B cell (primary cell): ENCODE measurements around the gene HTR4. TPM values are rescaled to one million over a fixed set of nuclear protein-coding genes. Genes with fewer than 3 reads are reported as not detected.

Experiments
- ATAC-seq: fragments of 200-7000 bp; cut with Tn5 transposase; one replicate; pipeline ENCODE4 v1.10.0; 2021; ENCODE audit warnings: low read depth, mild to moderate bottlenecking, moderate number of reproducible peaks, moderate library complexity
- CTCF ChIA-PET: fragments of 350-600 bp; sonication (Branson Sonifier 250); formaldehyde crosslinking; loops from one replicate; lab custom pipeline; 2021; ENCODE audit warnings: antibody characterized with exemption, inconsistent platforms; lab: Charles Lee
- POLR2A ChIA-PET: fragments of 350-600 bp; sonication (Branson Sonifier 250); formaldehyde crosslinking; loops from one replicate; lab custom pipeline; 2021; ENCODE audit warnings: antibody characterized with exemption; lab: Charles Lee
- DNase-seq: peaks from one replicate; pipeline ENCODE4 v3.0.0; 2013
- H2AFZ ChIP-seq: 2 replicates; pipeline ENCODE4 v1.6.1; 2012; ENCODE audit warnings: mild to moderate bottlenecking, low read depth, low read length; ENCODE audit not compliant: insufficient read depth, poor library complexity, severe bottlenecking
- H3K27ac ChIP-seq, 2 donors: 1 replicate in 1 of 2; 2 replicates in 1 of 2; pipeline ENCODE4 v1.5.1; 2012 to 2013; ENCODE audit warnings: low read length in 2 of 2, mild to moderate bottlenecking in 2 of 2, moderate library complexity in 1 of 2
- H3K27me3 ChIP-seq, 4 experiments: fragments of 200-600 bp in 1 of 4; sonication (generic) in 1 of 4; replicated peaks in 1 of 4; 1 replicate in 2 of 4; 2 replicates in 2 of 4; pipeline versions ENCODE4 v1.6.1 to v1.7.0; 2013 to 2016; ENCODE audit warnings: low read length in 3 of 4, mild to moderate bottlenecking in 2 of 4, mixed read lengths in 1 of 4, moderate library complexity in 1 of 4; ENCODE audit not compliant: insufficient read depth in 4 of 4, control insufficient read depth in 3 of 4; ENCODE audit errors: control extremely low read depth in 1 of 4
- H3K36me3 ChIP-seq, 2 experiments: replicated peaks in 1 of 2; 1 replicate in 1 of 2; 2 replicates in 1 of 2; pipeline versions ENCODE4 v1.6.1 to v1.7.1; 2013; ENCODE audit warnings: low read length in 1 of 2; ENCODE audit not compliant: insufficient read depth in 2 of 2, control insufficient read depth in 1 of 2; ENCODE audit errors: control extremely low read depth in 1 of 2, extremely low read depth in 1 of 2
- H3K4me1 ChIP-seq, 2 donors: fragments of 200-600 bp in 1 of 2; sonication (generic) in 1 of 2; 1 replicate in 1 of 2; 2 replicates in 1 of 2; pipeline versions ENCODE4 v1.5.1 to v1.6.1; 2013 to 2017; ENCODE audit warnings: low read length in 2 of 2; ENCODE audit not compliant: control insufficient read depth in 2 of 2, insufficient read depth in 2 of 2
- H3K4me2 ChIP-seq: replicated peaks from 2 replicates; pipeline ENCODE3; 2012; ENCODE audit warnings: mild to moderate bottlenecking, low read depth, low read length; ENCODE audit not compliant: poor library complexity, severe bottlenecking
- H3K4me3 ChIP-seq, 5 experiments: fragments of 200-600 bp in 1 of 5; sonication (generic) in 1 of 5; 1 replicate in 3 of 5; 2 replicates in 2 of 5; pipeline versions ENCODE4 v1.5.1 to v1.7.0; 2011 to 2016; ENCODE audit warnings: low read length in 4 of 5, mild to moderate bottlenecking in 4 of 5, low read depth in 2 of 5, control low read depth in 1 of 5, moderate library complexity in 1 of 5; ENCODE audit not compliant: insufficient read depth in 1 of 5; ENCODE audit errors: control extremely low read depth in 1 of 5, extremely low read depth in 1 of 5
- H3K79me2 ChIP-seq: fragments of 200-600 bp; sonication (generic); one replicate; pipeline ENCODE4 v1.6.0; 2016; ENCODE audit warnings: low read length; ENCODE audit not compliant: control insufficient read depth, insufficient read depth
- H3K9ac ChIP-seq: fragments of 200-600 bp; sonication (generic); 2 replicates; pipeline ENCODE4 v1.6.1; 2017; ENCODE audit warnings: mild to moderate bottlenecking, low read length, moderate library complexity
- H3K9me3 ChIP-seq, 3 donors: one replicate each; pipeline versions ENCODE4 v1.6.1 to v1.7.1; 2013; ENCODE audit warnings: low read length in 2 of 3; ENCODE audit not compliant: control insufficient read depth in 2 of 3, insufficient read depth in 1 of 3; ENCODE audit errors: control extremely low read depth in 1 of 3
- H4K20me1 ChIP-seq: 2 replicates; pipeline ENCODE4 v1.6.0; 2012; ENCODE audit warnings: mild to moderate bottlenecking, low read length; ENCODE audit not compliant: insufficient read depth, control insufficient read depth, poor library complexity, severe bottlenecking
- H3K27ac Mint-ChIP-seq: one replicate; pipeline ENCODE4 v1.8.0; 2021; ENCODE audit warnings: mixed read lengths
- H3K27me3 Mint-ChIP-seq: one replicate; pipeline ENCODE4 v1.8.0; 2021; ENCODE audit warnings: mixed read lengths
- H3K4me1 Mint-ChIP-seq: one replicate; pipeline ENCODE4 v1.8.0; 2021; ENCODE audit warnings: mixed read lengths
- H3K4me3 Mint-ChIP-seq: one replicate; pipeline ENCODE4 v1.8.0; 2021; ENCODE audit warnings: mixed read lengths
- H3K9me3 Mint-ChIP-seq: one replicate; pipeline ENCODE4 v1.8.0; 2022; ENCODE audit warnings: mixed read lengths; ENCODE audit not compliant: insufficient read depth
- CTCF ChIP-seq: fragments of 200-600 bp; IDR thresholded peaks from one replicate; pipeline ENCODE4 v1.8.0; 2022; ENCODE audit warnings: antibody characterized with exemption, mild to moderate bottlenecking
- EZH2 ChIP-seq: IDR thresholded peaks from 2 replicates; pipeline ENCODE4 v1.6.1; 2012; ENCODE audit warnings: borderline replicate concordance, low read depth, mild to moderate bottlenecking, moderate library complexity, low read length; ENCODE audit not compliant: insufficient read depth, poor library complexity, severe bottlenecking
- WGBS: methylation state at CpG from one replicate; pipeline ENCODE4 v1.1.5; 2013; ENCODE audit warnings: missing lambda C conversion rate; ENCODE audit not compliant: insufficient coverage; 5-methylcytosine and 5-hydroxymethylcytosine counted together
- intact Hi-C: fragments of 100-400 bp; cut with micrococcal nuclease; formaldehyde crosslinking; loops from one replicate; pipeline ENCODE4 v1.10.0; 2022
- polyA minus RNA-seq: library from RNA; depleted of rRNA, polyadenylated mRNA; stranded (reverse); fragments of >200 nt; gene quantifications from 2 replicates; pipeline ENCODE4 v1.2.3, GENCODE V29; 2012
- polyA plus RNA-seq: library from polyadenylated mRNA; depleted of rRNA; stranded (reverse); fragments of >200 nt; gene quantifications from 2 replicates; pipeline ENCODE4 v1.2.3, GENCODE V29; 2012
- total RNA-seq, 2 donors: library from RNA; stranded (reverse); fragments of 120-200 nt in 1 of 2; gene quantifications; 1 replicate in 1 of 2; 2 replicates in 1 of 2; pipeline versions ENCODE4 v1.2.3 to v1.2.4, GENCODE V29; 2013 to 2022

The HTR4 gene
- total RNA-seq (not detected in 2 replicates), polyA plus RNA-seq (not detected in 2 replicates), polyA minus RNA-seq (not detected in 2 replicates)
- 0.14 TPM for total RNA-seq (2013)

GRCh38 chr5:148653836-148654781 lies at the start of gene HTR4:
Gene HTR4 (minus strand): TSS chr5:148654527. CDS start chr5:148637014, 17,513 bp downstream.
- DNase-seq (no peak), ATAC-seq (no peak)
- ChIA-PET CTCF (no interaction called here), POLR2A (no interaction called here)
- Histone ChIP-seq H3K9ac (no peak within 1 kb of the TSS), H4K20me1 (no peaks in the 10 kb centered on the region), H3K4me3 (no peak within 1 kb of the TSS), H3K4me1 (no peaks in the 10 kb centered on the region), H3K79me2 (no peaks in the 10 kb centered on the region), H3K36me3 (no peaks in the 10 kb centered on the region), H3K27ac (no peak within 1 kb of the TSS), H3K9me3 (no peaks in the 10 kb centered on the region), H3K27me3 (peaks cover 0 to 22% (median 1%) of the 10 kb centered on the region in 4 experiments), H3K4me2 (no peak within 1 kb of the TSS), H2AFZ (no peak within 1 kb of the TSS)
- H3K4me1 Mint-ChIP-seq = no peaks in the 10 kb centered on the region
- no peak within 1 kb of the TSS for H3K27ac Mint-ChIP-seq
- 11% methylated on average over 68 of the region's 72 CpGs for WGBS
- peaks cover 45% of the 10 kb centered on the region for H3K27me3 Mint-ChIP-seq
- intact Hi-C loops = no loop called here
- no peaks in the 10 kb centered on the region for H3K9me3 Mint-ChIP-seq
- no peak for TF ChIP-seq CTCF
- H3K4me3 Mint-ChIP-seq = no peak within 1 kb of the TSS

GRCh38 chr5:148702019-148702596 lies 47.8 kb upstream of the HTR4 start:
- ChIA-PET POLR2A (no interaction called here), CTCF (no interaction called here)
- H3K27ac Mint-ChIP-seq = no peak overlapping the region
- Histone ChIP-seq H2AFZ (no peak overlapping the region), H4K20me1 (no peaks in the 10 kb centered on the region), H3K4me2 (no peak overlapping the region), H3K4me3 (no peak overlapping the region), H3K79me2 (no peaks in the 10 kb centered on the region), H3K36me3 (no peaks in the 10 kb centered on the region), H3K4me1 (no peaks in the 10 kb centered on the region), H3K27ac (no peak overlapping the region), H3K9me3 (peaks cover 0 to 4% (median 0%) of the 10 kb centered on the region in 3 donors), H3K9ac (no peak overlapping the region), H3K27me3 (peaks cover 0 to 3% (median 0%) of the 10 kb centered on the region in 4 experiments)
- no peaks in the 10 kb centered on the region for H3K4me1 Mint-ChIP-seq
- H3K9me3 Mint-ChIP-seq = peaks cover 4% of the 10 kb centered on the region
- DNase-seq (no peak), ATAC-seq (no peak)
- no peak overlapping the region for H3K4me3 Mint-ChIP-seq
- intact Hi-C loops = no loop called here
- H3K27me3 Mint-ChIP-seq = peaks cover 21% of the 10 kb centered on the region
- TF ChIP-seq EZH2 (no peak), CTCF (no peak)
